GM12872 (cell line): ENCODE data around the gene BDH1.

Experiments
- CTCF ChIP-seq: IDR thresholded peaks from 3 replicates; pipeline ENCODE4 v1.5.1; 2011; ENCODE audit warnings: low read depth, mild to moderate bottlenecking, low read length, moderate library complexity; ENCODE audit not compliant: insufficient read depth

Gene BDH1

GRCh38 chr3:197516517-197516889, 39.3 kb downstream of the BDH1 start:
- no peak for TF ChIP-seq CTCF

GRCh38 chr3:197514786-197515355, 40.9 kb downstream of the BDH1 start:
- no peak for TF ChIP-seq CTCF

- no peak for TF ChIP-seq CTCF
Measured at GRCh38 chr3:197513953-197514785, 41.6 kb downstream of the BDH1 start.

- no peak for TF ChIP-seq CTCF
Measured at GRCh38 chr3:197512691-197513571, 42.8 kb downstream of the BDH1 start.

GRCh38 chr3:197511853-197512635, 43.7 kb downstream of the BDH1 start:
- TF ChIP-seq CTCF = no peak

- TF ChIP-seq CTCF = no peak
Measured at GRCh38 chr3:197511130-197511529, 44.6 kb downstream of the BDH1 start.
